Activated CD4-positive, alpha-beta T cell treated with anti-CD3 and anti-CD28 coated beads for 1 hour (primary cell): Measurements from ENCODE around the gene PER2.
"Not testable (repeated sequence)": the region's sequence is repeated elsewhere in the genome, so short reads cannot be mapped to it uniquely, and the experiment has no call there.

Experiments used
- DNase-seq: peaks from one replicate; pipeline ENCODE4 v3.0.0-alpha.2; 2020

The PER2 gene

DNA sequence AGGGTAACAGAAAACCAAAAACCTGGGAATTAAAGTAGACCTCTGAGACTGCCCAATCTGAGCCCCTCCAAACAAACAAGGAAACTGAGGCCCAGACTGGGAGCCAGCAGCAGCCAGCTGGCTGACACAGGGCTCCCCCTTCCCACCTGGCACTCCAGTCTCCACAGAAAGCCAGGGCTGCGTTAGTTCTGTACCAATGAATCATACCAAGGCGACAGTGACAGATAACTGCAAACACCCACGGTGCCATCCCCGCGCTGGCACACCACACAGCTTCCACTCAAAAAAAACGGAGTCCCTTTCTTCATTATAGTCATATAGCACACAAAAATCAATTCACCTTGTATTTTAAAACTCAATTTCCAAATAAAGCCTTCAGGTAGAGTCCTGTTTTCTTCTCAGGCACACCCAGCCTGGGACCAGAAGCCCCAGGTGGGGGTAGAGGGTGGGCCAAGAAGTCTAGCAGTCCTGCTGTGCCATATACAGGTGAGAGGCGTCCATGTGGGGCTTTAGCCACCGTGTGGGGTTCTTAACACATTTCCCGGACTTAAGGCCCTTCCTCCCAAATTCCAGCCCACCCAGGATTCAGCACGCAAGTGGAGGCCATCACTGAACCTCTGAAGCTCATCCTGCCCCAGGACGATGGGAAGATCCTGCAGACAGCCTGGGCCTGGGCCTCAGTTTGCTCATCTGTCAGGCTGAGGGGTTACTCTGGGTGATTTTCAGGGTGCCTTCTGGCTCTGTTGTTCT, 1.2 kb downstream of the PER2 start:
- no peak for DNase-seq

DNA sequence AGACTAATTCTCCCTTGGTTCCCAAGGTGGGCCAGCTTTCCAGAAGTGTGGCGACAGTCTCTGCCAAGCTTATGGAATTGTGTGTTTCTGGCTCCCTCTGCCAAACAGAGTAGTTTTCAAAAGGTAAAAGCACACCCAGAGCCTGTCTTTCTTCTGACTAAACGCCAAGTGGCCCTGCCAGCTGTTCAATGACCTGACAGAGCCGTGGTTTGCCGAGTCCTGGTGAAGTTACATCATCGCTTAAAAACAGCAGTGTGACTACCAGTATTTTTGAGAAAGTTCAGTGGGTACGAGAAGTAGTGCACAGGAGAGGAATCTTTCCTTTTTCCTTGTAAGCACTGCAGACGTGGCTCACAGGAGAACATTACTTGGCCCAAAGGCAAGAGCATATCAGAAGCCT, 1.9 kb downstream of the PER2 start:
- no peak for DNase-seq

DNA sequence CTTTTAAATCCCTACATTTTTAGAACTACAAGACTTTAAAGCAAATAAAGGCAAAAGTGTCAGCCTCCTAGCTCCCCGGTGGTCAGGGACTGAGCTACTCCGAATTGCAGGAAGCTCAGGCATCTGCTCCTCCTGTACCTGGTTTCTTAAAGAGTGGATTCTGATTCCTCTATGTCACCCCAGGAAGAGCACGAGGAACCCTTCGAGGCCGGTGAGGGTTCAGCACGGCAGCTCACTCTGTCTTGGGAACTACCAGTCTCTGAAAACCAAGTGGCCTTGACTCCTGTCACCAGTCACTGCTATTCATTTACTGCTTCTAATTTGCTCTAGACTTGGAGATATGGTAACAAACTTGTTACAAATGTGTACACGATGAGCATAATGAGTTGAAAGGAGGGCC, 2.3 kb downstream of the PER2 start:
- no peak for DNase-seq

DNA sequence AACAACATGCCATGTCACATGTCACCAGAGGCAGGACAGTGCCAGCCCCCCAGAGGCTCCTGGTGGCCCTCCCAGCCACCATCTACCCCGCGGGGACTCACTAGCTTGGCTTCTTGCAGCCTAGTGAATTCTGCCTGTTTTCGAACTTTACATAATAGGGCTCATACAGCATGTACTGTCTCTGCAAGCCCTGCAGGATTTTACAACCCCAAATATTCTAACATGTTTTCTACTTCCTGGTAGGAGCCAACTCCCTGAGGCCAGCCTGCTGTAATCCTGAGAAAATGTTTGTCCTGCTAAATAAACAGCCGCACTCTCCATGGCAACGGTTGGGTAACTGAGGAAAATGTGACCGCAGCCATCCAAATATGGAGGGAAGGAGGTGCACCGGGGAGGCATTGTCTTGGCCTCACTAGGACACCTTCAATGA, 2.7 kb downstream of the PER2 start:
- DNase-seq, result no peak

DNA sequence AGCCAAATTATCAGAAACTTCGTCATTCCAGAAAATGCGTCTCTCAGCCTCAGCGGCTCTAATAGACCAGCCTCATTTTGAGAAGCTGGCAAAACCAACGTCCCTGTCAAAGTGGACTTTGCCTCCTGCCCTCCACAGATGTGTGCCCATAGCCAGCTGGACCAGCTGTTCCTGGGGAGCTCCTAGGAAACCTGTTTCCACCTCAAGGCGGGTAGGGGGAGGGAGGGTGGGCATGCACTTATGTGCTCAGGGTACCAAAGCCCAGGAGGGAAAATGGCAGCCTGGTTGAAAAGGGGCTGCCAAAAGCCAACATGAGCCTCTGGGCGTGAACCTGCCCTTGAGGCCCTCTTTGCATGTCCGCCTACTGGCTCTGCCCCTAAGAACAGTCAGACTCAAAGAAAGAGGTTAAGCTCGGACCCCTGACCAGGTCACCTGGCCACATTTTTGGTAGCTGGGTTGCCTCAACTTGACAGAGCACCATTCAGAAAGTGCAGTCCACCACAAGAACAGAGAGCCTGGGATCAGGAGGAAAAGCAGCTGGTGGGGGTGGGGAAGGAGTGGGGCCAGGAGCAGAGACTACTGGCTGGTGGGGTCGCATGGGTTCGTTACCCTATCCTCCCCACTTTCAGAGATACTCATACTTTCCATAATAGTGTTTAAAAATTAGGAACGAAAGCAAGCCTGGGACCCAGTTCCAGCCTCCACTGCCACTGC, 3.5 kb downstream of the PER2 start:
- DNase-seq, result no peak

DNA sequence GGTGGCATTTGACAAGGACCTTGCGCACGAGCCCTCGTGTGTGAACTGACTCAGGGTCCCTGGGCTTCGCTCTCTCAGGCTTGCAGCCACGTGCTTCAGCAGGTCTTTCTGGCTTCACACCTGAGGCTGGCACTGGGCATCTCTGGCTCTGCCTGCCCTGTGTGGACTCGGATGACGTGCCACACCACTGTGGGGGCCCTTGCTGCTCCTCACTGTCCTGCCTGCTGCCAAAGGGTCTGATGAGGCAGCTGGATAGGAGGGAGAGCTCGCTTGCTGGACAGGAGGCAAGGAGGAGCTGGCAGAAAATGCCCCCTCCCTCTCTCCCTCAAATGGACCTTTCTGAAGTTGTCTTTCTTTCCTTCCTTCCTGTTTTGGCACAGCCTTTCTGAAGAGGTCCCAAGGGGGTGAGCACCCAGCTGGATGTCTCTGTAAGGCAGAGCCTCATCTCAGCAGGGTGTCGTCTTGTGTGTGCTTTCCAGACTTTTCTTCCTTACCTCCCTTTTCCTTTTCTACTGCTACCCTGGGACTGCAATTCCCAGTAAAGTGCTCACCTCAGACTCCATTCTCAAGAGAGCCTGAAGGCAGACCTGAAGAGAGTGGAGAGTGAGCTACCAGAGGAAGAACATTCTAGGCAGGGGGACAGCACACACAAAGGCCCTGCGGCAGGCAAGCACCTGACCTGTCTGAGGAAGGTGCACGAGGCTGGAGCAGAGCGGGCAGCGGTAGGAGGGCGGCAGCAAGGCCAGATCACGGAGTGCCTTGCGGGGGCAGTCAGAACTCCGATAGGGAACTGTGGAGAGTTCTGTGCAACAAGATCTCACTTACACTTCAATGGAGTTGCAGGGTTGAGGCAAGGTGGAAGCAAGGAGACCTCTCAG, 5.3 kb downstream of the PER2 start:
- no peak for DNase-seq

DNA sequence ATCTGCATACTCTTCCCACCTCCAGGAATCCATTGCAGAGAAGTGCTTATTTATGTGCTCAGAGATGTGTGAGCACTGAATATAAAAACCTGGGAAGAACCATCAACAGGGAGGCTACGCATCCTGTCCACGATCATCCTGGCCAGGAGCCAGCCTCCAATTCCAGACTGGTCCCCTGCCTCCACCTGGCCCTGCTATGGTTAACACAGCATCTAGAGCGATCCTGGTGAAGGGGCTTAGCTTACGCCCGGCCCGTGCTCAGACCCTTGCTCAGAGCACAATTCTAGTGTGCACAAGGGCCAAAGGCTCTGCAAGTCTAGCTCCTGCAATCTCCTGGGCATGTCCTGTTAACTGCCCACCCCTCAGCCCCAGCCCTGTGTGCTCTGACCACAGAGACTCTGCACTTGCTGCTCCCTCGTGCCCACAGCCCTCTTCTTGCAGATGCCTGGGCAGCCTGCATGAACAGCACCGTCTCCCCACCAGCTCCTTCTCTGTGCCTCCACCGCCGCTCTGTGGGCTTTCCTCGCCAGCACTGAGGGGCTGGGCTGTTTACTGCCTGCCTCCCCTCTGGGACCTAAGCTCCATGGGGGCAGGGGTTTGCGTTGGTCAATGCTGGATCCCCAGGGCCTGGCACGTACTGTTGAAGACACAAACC, 6.5 kb downstream of the PER2 start:
- no peak for DNase-seq

DNA sequence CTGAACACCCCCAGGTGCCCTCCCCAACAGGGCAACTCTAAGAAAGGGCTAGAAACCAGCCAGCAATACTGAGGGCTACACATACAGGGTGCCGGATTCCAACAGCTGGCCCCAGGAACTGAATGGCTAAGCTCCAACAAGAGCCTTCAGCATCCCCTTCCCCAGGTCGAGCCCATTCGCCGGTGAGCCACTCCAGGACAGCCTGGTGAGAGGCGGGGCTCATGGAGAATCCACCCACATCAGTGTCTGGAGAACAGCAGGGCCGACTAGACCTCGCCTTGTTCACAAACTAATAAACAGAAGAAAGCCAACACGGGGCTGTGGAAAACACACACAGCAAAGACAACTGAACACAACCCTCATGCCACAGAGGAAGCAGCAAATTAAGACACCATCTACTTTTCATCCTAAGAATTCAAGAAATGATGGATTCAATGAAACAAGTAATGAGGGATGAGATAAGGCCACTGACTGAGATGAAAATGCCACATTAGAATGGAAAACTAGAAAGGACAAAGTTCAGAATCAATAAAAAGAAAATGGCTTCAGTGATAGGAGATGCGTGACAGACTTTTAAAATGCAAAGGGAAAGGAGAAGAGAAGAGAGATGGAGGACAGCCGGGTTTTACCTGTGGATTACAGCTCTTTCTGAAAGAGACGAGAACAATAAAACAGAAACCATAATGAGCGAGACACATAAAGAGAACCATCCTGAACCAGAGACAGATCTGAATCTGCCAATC, 8.2 kb downstream of the PER2 start:
- DNase-seq, result no peak

DNA sequence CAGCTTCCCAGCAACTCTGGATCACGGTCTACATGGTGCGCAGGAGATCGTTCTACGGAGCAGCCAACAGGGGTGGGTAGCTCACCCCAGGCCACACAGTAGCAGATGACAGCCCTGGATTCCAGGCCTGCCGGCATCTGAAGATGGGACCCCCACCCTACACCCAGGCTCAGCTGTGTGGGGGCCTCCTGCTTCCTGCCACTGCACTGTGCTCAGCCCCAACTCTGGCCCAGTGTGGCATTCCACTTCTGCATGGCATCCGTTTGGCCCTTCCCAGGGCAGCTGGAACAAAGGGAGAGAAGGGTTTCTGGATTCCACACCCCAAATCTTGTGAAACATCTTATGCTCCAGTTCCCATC, 9.1 kb downstream of the PER2 start:
- no peak for DNase-seq

DNA sequence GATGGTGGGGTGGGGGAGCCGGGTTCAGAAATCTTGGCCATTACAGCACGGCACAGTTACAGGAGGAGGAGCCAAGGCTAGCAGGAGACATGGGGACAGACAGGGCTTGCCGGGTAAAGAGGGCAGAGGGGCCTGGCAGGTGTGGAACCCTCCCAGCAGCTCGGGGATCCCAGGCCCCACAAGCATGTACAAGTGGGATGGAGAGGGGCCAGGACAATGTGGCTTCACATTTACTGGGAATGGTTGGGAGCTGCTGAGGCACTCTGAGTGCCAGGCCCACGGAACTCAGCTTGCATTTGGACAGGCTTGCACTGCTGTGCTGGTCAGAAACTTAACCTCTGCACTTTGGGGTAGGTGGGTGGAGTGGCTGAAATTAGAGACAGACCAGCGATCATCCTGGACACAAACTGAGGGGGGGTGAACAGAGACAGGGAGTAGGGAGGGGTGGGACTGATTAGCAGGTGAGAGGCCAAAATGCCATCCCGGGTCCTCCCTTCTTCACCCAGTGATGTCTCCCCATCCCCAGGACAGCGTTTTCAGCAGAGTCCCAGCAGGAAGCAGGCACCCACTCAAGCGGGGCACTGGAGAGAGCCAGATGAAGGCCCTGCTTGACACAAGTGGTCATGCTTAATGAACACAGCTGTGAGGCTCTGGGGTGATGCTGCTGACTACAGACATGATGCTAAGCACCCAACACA, 9.6 kb downstream of the PER2 start:
- no peak for DNase-seq

DNA sequence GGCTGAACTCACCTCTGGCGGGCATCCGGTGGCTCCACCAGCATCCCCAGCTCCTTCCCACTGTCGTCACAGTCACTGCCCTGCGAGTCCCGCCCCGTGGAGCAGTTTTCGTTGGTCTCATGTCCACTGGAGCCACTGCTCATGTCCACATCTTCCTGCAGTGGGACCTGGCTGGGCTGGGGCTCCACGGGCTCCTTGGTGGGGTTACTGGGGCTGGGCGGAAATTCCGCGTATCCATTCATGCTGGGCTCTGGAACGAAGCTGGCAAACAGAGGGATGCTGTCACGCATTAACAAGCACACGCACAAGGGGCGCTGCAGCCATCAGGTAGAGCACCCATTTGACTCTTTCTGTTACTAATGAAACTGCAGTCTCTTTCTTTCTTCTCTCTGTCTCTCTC, 10.7 kb downstream of the PER2 start:
- DNase-seq, result no peak

DNA sequence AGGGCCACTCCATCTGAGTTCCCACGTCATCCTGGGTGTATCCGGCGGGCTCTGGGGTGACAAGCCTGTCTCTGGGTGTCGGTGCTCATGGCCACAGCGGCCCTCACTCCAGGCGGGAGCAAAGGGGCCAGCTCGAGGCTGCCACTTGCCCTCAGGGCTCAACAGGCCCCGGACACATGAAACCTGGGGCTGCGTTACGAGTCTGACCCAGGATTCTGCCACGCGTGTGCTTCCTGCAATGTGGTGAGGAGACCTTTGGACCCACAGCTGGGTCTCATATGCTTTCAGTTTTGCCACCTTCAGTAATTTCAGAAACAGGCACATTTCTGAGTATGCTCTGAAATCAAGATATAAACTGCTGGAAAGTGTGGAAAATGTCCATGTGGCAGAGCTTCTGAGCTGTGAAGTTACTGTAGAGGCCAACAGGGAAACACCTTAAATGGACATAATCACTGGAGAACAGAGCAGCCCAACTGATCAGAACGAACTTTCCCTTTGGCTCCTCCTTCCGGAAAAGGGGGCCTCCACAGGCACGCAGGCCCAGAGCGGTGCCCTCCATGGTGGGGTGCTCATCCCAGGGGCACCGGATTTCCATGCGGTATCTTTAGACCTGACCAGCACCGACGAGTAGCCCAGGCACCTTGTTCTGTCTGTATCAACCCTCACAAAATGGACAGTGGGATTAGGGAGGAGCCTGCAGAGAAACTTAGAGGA, 14.1 kb downstream of the PER2 start:
- no peak for DNase-seq

DNA sequence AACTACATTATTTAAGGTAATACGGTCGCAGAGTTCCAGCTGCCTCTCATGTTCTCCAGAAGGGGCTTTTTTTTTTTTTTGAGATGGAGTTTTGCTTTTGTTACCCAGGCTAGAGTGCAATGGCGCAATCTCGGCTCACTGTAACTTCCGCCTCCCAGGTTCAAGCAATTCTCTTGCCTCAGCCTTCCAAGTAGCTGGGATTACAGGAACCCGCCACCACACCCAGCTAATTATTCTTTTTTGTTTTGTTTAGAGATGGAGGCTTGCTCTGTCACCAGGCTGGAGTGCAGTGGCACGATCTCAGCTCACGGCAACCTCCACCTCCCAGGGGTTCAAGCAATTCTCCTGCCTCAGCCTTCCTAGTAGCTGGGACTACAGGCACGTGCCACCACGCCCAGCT, 15.0 kb downstream of the PER2 start:
- not testable (repeated sequence) for DNase-seq

DNA sequence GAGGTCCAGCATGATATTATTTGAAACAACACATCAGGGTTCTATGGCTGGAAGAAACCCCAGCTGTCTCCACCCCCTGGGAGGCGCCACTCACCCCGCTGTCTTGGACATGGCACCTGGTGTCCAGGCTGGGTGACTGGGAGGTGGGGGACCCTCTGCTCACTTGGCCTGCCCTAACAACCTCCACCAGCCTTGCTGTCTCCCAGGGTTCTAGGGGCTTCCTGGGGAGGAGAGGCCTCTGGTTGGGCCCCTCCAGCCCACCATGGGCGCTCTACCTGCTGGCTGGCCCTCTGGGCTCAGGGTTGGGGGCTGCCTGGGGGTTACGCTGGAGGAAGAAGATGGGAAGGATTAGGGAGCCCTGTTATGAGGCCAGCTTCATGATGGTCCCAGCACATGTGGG, 16.3 kb downstream of the PER2 start:
- DNase-seq, result no peak

DNA sequence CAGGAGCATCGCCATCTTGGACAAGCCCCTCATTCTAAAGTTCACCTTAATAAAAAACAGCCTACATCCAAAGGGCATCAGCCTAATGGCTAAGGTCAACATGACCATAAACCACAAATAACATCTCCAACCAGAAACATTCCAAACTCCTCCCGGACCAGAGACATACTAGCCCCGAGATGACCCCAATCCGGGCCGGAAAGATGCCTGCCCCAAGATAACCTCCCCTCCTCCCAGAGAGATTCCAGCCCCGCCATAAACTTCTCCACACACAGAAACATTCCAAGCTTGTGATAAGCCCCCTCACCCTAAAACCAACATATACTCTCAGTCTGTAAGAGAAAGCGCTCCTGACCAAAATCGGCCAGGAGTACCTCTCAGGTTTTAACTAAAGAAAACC, 16.7 kb downstream of the PER2 start:
- DNase-seq, result not testable (repeated sequence)

DNA sequence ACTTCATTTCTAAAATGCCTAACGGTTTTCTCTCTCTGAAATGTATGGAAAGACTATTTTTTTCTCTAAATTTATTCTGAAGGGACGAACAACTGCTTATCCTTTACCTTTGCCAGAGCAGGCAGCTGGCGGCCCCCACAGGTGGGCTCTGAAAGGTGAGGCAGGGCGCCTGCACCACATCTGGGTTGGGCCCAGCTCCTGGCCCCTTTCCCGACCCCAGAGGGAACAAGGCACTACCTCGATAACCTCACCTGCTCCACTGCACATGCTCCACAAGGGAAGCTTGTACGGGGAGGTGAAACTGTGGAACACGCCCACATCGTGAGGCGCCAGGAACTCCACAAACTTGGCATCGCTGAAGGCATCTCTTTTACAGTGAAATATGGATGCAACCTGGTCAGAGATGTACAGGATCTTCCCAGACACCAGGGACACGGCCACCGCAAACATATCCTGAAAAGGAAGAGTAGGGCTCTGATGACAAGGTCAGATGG, 17.3 kb downstream of the PER2 start:
- DNase-seq, result no peak

DNA sequence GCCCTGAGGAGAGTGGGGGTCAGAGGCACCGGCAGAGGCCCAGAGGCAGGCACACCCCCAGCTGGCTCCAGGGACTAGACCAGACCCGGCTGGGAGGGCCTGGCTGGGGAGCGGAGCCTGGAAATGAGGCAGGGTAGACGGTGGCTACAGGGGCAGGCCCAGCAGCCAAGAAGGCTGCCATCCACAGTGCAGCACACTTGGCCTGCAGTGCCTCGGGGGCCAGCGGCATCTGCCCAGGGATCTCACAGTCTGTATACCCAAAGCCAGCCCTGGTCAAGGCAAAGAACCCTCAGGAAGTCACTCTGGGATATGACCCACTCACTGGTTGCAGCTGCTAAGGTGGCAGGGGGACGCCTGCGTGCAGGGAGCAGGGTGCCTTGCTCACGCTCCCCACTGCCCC, 17.8 kb downstream of the PER2 start:
- DNase-seq, result no peak

DNA sequence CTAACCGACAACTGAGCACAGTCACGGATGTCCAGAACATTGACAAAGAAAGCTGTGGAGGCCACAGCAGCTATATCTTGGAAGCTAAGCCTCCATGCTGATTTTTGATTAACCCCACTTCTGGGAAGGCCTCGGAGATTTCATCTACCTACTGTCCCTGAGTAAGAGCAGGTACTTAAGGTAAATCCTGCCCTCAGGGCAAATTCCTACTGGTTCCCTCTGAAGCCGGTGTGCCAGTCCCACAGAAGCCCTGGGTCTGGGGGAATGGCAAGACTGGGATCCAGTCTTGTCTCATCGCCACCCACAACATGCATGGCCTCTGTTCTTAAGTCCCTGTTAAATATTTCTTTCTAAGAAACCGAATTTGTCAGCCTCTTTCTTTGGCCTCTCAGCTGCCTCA, 18.7 kb downstream of the PER2 start:
- DNase-seq, result no peak

DNA sequence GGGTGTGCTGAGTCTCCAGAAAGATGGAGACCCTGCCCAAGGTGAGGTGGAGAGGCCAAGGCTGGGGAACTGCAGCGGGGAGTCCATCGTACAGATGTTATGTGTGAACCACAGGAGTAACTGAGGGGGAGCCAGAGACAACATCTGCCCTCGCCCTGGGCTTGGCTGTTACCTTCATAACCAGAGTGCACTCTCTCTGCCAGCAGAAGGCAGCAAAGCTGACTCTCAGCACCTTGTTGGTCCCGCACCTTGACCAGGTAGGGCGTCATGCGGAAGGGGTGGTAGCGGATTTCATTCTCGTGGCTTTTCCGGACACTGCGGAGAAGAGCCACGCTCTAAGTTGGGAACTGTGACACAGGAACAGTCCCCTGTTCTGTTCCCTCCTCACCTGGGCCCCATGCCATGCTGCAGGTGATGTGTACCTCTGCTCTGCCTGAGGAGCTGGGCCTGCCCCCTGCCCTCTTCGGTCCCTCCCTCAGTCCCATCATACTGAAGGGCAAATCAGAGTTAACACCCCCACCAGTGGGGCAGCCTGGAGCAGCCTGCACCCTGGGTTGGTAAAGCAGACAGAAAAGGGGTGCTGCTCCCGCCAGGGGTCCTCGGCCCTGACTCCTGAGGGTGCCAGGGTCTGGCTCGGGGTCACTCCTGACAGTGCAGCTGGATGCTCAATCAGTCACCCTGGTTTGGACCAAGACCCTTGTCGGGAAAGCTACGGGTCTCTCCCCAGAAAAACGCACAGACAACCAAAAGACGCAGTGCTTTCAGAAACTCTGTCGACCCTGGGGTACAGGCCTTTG, 20.3 kb downstream of the PER2 start:
- no peak for DNase-seq

DNA sequence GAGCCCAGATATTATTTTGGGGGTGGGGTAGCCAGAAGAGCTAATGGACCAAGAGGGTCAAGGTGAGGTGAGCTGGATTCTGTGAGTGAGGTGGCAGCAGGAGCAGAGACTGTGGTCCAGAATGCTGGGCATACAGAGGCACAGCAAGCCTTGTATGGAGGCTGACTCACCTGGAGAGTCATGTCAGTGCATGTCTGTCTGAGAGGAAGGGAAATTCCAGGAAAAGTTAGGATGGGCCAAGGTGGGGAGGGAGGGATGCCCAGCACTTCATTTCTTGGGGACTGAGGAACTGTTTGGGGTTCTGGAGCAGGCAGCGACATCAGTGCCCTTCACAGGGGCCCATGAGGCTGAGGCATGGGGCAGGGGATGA, 21.1 kb downstream of the PER2 start:
- DNase-seq, result no peak
